HEK293 (cell line): Measurements from ENCODE around the gene CYTIP.

Experiments
- CTCF ChIP-seq: fragments of 450-650 bp; formaldehyde crosslinking; IDR thresholded peaks from 2 replicates; pipeline ENCODE4 v1.5.1; 2016; ENCODE audit warnings: missing biosample characterization, missing genetic modification characterization
- EGR2 ChIP-seq: fragments of 450-650 bp; formaldehyde crosslinking; IDR thresholded peaks from 2 replicates; pipeline ENCODE4 v1.5.1; 2016; ENCODE audit warnings: low read depth, missing biosample characterization, missing genetic modification characterization
- MYNN ChIP-seq: fragments of 450-650 bp; formaldehyde crosslinking; IDR thresholded peaks from 2 replicates; pipeline ENCODE4 v1.5.1; 2016; ENCODE audit warnings: missing biosample characterization, missing genetic modification characterization, borderline replicate concordance
- REST ChIP-seq: fragments of 450-650 bp; formaldehyde crosslinking; IDR thresholded peaks from 2 replicates; pipeline ENCODE4 v1.5.1; 2016; ENCODE audit warnings: missing biosample characterization, missing genetic modification characterization
- SP2 ChIP-seq: fragments of 450-650 bp; formaldehyde crosslinking; IDR thresholded peaks from 2 replicates; pipeline ENCODE4 v1.5.1; 2016; ENCODE audit warnings: missing biosample characterization, missing genetic modification characterization
- ZNF121 ChIP-seq: fragments of 450-650 bp; formaldehyde crosslinking; IDR thresholded peaks from 2 replicates; pipeline ENCODE4 v1.5.1; 2016; ENCODE audit warnings: missing biosample characterization, missing genetic modification characterization
- ZNF155 ChIP-seq: fragments of 450-650 bp; formaldehyde crosslinking; IDR thresholded peaks from 2 replicates; pipeline ENCODE4 v1.5.1; 2016; ENCODE audit warnings: missing biosample characterization, missing genetic modification characterization
- ZNF274 ChIP-seq, 2 experiments: fragments of 200-500 bp in 1 of 2; fragments of 450-650 bp in 1 of 2; sonication (Bioruptor generic) in 1 of 2; formaldehyde crosslinking in 1 of 2; IDR thresholded peaks; 2 replicates each; pipeline versions ENCODE4 v1.5.1 to v1.6.1; 2014 to 2016; ENCODE audit warnings: borderline replicate concordance in 1 of 2, inconsistent platforms in 1 of 2, low read length in 1 of 2, missing biosample characterization in 1 of 2, missing genetic modification characterization in 1 of 2
- ZNF629 ChIP-seq: fragments of 450-650 bp; formaldehyde crosslinking; IDR thresholded peaks from 2 replicates; pipeline ENCODE4 v1.5.1; 2017; ENCODE audit warnings: missing biosample characterization, missing genetic modification characterization
- ZNF747 ChIP-seq: fragments of 450-650 bp; formaldehyde crosslinking; IDR thresholded peaks from 2 replicates; pipeline ENCODE4 v1.5.1; 2016; ENCODE audit warnings: missing biosample characterization, missing genetic modification characterization
- ZNF768 ChIP-seq: fragments of 450-650 bp; formaldehyde crosslinking; IDR thresholded peaks from 2 replicates; pipeline ENCODE4 v1.5.1; 2018; ENCODE audit warnings: missing biosample characterization, mild to moderate bottlenecking, missing genetic modification characterization
- ZSCAN30 ChIP-seq: fragments of 450-650 bp; IDR thresholded peaks from 2 replicates; pipeline ENCODE4 v1.5.1; 2018; ENCODE audit warnings: missing biosample characterization, mild to moderate bottlenecking, missing genetic modification characterization, moderate library complexity

GRCh38 chr2:157424374-157424773 lies 19.5 kb downstream of the CYTIP start:
- TF ChIP-seq CTCF (tag by site-specific recombination) (no peak), SP2 (tag by site-specific recombination) (no peak), ZNF629 (tag by site-specific recombination) (no peak), EGR2 (tag by site-specific recombination) (no peak), MYNN (tag by site-specific recombination) (no peak), ZNF768 (tag by site-specific recombination) (no peak), ZNF274 (IDR thresholded peaks at IDR 0.05; ENCODE audit: low read length) (no peak), ZNF274 (tag by site-specific recombination; IDR thresholded peaks at IDR 0.05; ENCODE audit: borderline replicate concordance) (no peak), ZNF747 (no peak), REST (tag by site-specific recombination) (no peak), ZNF121 (no peak), ZNF155 (tag by site-specific recombination) (no peak), ZSCAN30 (tag by site-specific recombination) (no peak)
